H9 (cell line): ENCODE data around the gene AP1S3. TPM values are rescaled to one million over a fixed set of nuclear protein-coding genes. Genes with fewer than 3 reads are reported as not detected.

Experiments
- DNase-seq: peaks from one replicate; pipeline ENCODE4 v3.0.0-alpha.2; 2017
- H2AFZ ChIP-seq: one replicate; pipeline ENCODE4 v1.6.1; 2013; ENCODE audit warnings: mild to moderate bottlenecking, low read length, control low read depth, moderate library complexity
- H2AK5ac ChIP-seq: 2 replicates; pipeline ENCODE4 v1.6.1; 2013; ENCODE audit warnings: low read length, control low read depth, mixed read lengths; ENCODE audit not compliant: insufficient read length
- H2BK120ac ChIP-seq: one replicate; pipeline ENCODE4 v1.6.1; 2013; ENCODE audit warnings: low read depth, mild to moderate bottlenecking, low read length, control low read depth, inconsistent platforms; ENCODE audit not compliant: poor library complexity, severe bottlenecking
- H2BK12ac ChIP-seq: 2 replicates; pipeline ENCODE4 v1.6.1; 2013; ENCODE audit warnings: low read length, control low read depth, mixed read lengths, low read depth; ENCODE audit not compliant: insufficient read length
- H2BK15ac ChIP-seq: 2 replicates; pipeline ENCODE4 v1.6.1; 2013; ENCODE audit warnings: low read depth, low read length, control low read depth
- H2BK20ac ChIP-seq: one replicate; pipeline ENCODE4 v1.6.1; 2013; ENCODE audit warnings: low read depth, mild to moderate bottlenecking, low read length, control low read depth, inconsistent platforms; ENCODE audit not compliant: poor library complexity, severe bottlenecking
- H2BK5ac ChIP-seq: 2 replicates; pipeline ENCODE4 v1.6.1; 2013; ENCODE audit warnings: low read length, control low read depth, mixed read lengths; ENCODE audit not compliant: insufficient read length
- H3K14ac ChIP-seq: 2 replicates; pipeline ENCODE4 v1.6.1; 2013; ENCODE audit warnings: low read length, control low read depth; ENCODE audit not compliant: insufficient read depth
- H3K18ac ChIP-seq: 2 replicates; pipeline ENCODE4 v1.6.1; 2013; ENCODE audit warnings: low read depth, mild to moderate bottlenecking, mixed read lengths, low read length, control low read depth; ENCODE audit not compliant: insufficient read length
- H3K23ac ChIP-seq: 2 replicates; pipeline ENCODE4 v1.6.1; 2013; ENCODE audit warnings: low read length, control low read depth, mixed read lengths, low read depth; ENCODE audit not compliant: insufficient read length
- H3K23me2 ChIP-seq: 2 replicates; pipeline ENCODE4 v1.6.1; 2013; ENCODE audit warnings: low read depth, mild to moderate bottlenecking, mixed read lengths, low read length, control low read depth; ENCODE audit not compliant: insufficient read length, poor library complexity, severe bottlenecking
- H3K27ac ChIP-seq: 2 replicates; pipeline ENCODE4 v1.5.1; 2013; ENCODE audit warnings: low read length, control low read depth, mixed read lengths, low read depth; ENCODE audit not compliant: insufficient read length
- H3K27me3 ChIP-seq: 2 replicates; pipeline ENCODE4 v1.6.1; 2013; ENCODE audit warnings: low read length, control low read depth, inconsistent platforms; ENCODE audit not compliant: insufficient read depth
- H3K4ac ChIP-seq: 2 replicates; pipeline ENCODE4 v1.6.1; 2013; ENCODE audit warnings: low read depth, mild to moderate bottlenecking, control low read depth, inconsistent platforms, low read length, moderate library complexity
- H3K4me1 ChIP-seq: 2 replicates; pipeline ENCODE4 v1.6.1; 2013; ENCODE audit warnings: low read length, control low read depth, inconsistent platforms; ENCODE audit not compliant: insufficient read depth
- H3K4me2 ChIP-seq: 2 replicates; pipeline ENCODE4 v1.6.1; 2013; ENCODE audit warnings: low read length, control low read depth, mixed read lengths; ENCODE audit not compliant: insufficient read length, insufficient read depth
- H3K56ac ChIP-seq: 2 replicates; pipeline ENCODE4 v1.6.1; 2013; ENCODE audit warnings: low read depth, mild to moderate bottlenecking, mixed read lengths, low read length, control low read depth; ENCODE audit not compliant: insufficient read length
- H3K79me1 ChIP-seq: 2 replicates; pipeline ENCODE4 v1.6.1; 2013; ENCODE audit warnings: low read depth, mild to moderate bottlenecking, moderate library complexity, low read length, control low read depth, inconsistent platforms; ENCODE audit not compliant: insufficient read depth, poor library complexity, severe bottlenecking
- H3K79me2 ChIP-seq: 2 replicates; pipeline ENCODE4 v1.6.1; 2013; ENCODE audit warnings: low read length, control low read depth, inconsistent platforms; ENCODE audit not compliant: insufficient read depth
- H3K9ac ChIP-seq: 2 replicates; pipeline ENCODE4 v1.6.1; 2013; ENCODE audit warnings: low read length, control low read depth, mixed read lengths; ENCODE audit not compliant: insufficient read length; ENCODE audit errors: extremely low read depth
- H3K9me3 ChIP-seq: one replicate; pipeline ENCODE4 v1.6.1; 2013; ENCODE audit warnings: low read depth, low read length, inconsistent platforms; ENCODE audit not compliant: control insufficient read depth
- H3T11ph ChIP-seq: one replicate; pipeline ENCODE4 v1.6.1; 2013; ENCODE audit warnings: mild to moderate bottlenecking, low read length, control low read depth, inconsistent platforms
- H4K20me1 ChIP-seq: one replicate; pipeline ENCODE4 v1.6.1; 2013; ENCODE audit not compliant: control insufficient read depth, insufficient read length, insufficient read depth
- H4K5ac ChIP-seq: 2 replicates; pipeline ENCODE4 v1.6.1; 2013; ENCODE audit warnings: low read depth, mild to moderate bottlenecking, mixed read lengths, low read length, control low read depth; ENCODE audit not compliant: insufficient read length
- H4K8ac ChIP-seq: replicated peaks from 2 replicates; pipeline ENCODE4 v1.6.1; 2013; ENCODE audit warnings: low read length, control low read depth, mixed read lengths, low read depth; ENCODE audit not compliant: insufficient read length
- H4K91ac ChIP-seq: 2 replicates; pipeline ENCODE4 v1.6.1; 2013; ENCODE audit warnings: low read depth, mild to moderate bottlenecking, moderate library complexity, mixed read lengths, low read length, control low read depth; ENCODE audit not compliant: insufficient read length
- H3K27ac Mint-ChIP-seq, 3 experiments: 2 replicates in 2 of 3; 3 replicates in 1 of 3; pipeline ENCODE4 v1.8.0; 2020 to 2021; ENCODE audit warnings: mixed read lengths in 3 of 3, mild to moderate bottlenecking in 1 of 3, moderate library complexity in 1 of 3
- H3K27me3 Mint-ChIP-seq: 2 replicates; pipeline ENCODE4 v1.8.0; 2021; ENCODE audit warnings: low read depth, mild to moderate bottlenecking, moderate library complexity, mixed read lengths
- H3K36me3 Mint-ChIP-seq, 3 experiments: 2 replicates in 2 of 3; 3 replicates in 1 of 3; pipeline ENCODE4 v1.8.0; 2020 to 2021; ENCODE audit warnings: low read depth in 3 of 3, mixed read lengths in 3 of 3; ENCODE audit not compliant: insufficient read depth in 1 of 3
- H3K4me1 Mint-ChIP-seq, 2 experiments: 2 replicates each; pipeline ENCODE4 v1.8.0; 2020; ENCODE audit warnings: mixed read lengths in 2 of 2
- H3K4me3 Mint-ChIP-seq, 2 experiments: 2 replicates in 1 of 2; 3 replicates in 1 of 2; pipeline ENCODE4 v1.8.0; 2020 to 2021; ENCODE audit warnings: mild to moderate bottlenecking in 2 of 2, mixed read lengths in 2 of 2, moderate library complexity in 1 of 2
- H3K9me3 Mint-ChIP-seq, 2 experiments: 2 replicates in 1 of 2; 3 replicates in 1 of 2; pipeline ENCODE4 v1.8.0; 2020; ENCODE audit warnings: mild to moderate bottlenecking in 2 of 2, mixed read lengths in 2 of 2, moderate library complexity in 1 of 2
- WGBS: extraction: QIAGEN DNeasy Blood & Tissue Kit; methylation state at CpG from one replicate; pipeline ENCODE4 v1.1.7; 2013; ENCODE audit warnings: missing lambda C conversion rate, low lambda C conversion rate, mixed read lengths; ENCODE audit not compliant: insufficient read length; ENCODE audit errors: extremely low coverage; 5-methylcytosine and 5-hydroxymethylcytosine counted together
- total RNA-seq: library from RNA; stranded (reverse); gene quantifications from 2 replicates; pipeline ENCODE4 v1.2.1, GENCODE V29; 2021
- TF ChIP-seq, protein P1 (sequence below): fragments of 200-600 bp; sonication (generic); conservative IDR thresholded peaks from 3 replicates; pipeline ENCODE4 v1.8.0; 2021; ENCODE audit warnings: antibody characterized with exemption, mild to moderate bottlenecking

AP1S3 gene
- total RNA-seq, 1 experiment from 2014 or later, result 8.7 TPM

DNA sequence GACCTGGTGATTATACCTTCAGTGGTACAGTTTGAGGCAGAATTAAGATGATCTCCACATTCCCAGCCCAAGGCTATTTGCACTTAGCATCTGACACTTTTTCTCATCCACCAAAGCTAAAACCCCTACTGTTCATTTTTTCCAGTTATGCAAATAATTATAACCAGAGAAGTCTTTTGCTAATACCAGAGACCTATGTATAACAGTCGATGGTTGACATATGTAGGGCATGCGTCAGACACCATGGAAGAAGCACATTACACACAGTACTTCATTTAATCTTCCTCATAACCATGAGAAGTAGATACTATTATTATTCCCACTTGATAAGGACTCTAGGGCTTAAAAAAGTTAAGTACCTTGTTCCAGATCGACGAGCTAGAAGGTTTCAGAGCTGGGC lies 36.5 kb downstream of the AP1S3 start:
- Histone ChIP-seq H3K79me2 (no peaks in the 10 kb centered on the region), H3K4me2 (no peak overlapping the region), H3T11ph (no peak overlapping the region), H4K5ac (no peak overlapping the region), H4K20me1 (no peaks in the 10 kb centered on the region), H4K91ac (no peak overlapping the region), H3K4me1 (peaks cover under 1% of the 10 kb centered on the region; the same call in 1 of the 2 replicates), H2AFZ (no peak overlapping the region), H3K27me3 (no peaks in the 10 kb centered on the region), H3K23ac (no peak overlapping the region), H3K4ac (no peak overlapping the region), H3K79me1 (peaks cover 3% of the 10 kb centered on the region), H2BK5ac (no peak overlapping the region), H2AK5ac (no peak overlapping the region), H3K23me2 (no peaks in the 10 kb centered on the region), H2BK12ac (no peak overlapping the region), H3K27ac (no peak overlapping the region), H2BK15ac (no peak overlapping the region), H3K9ac (no peak overlapping the region), H4K8ac (no peak overlapping the region), H3K14ac (no peak overlapping the region), H2BK120ac (no peak overlapping the region), H3K18ac (no peak overlapping the region), H3K56ac (no peak overlapping the region), H2BK20ac (no peak overlapping the region), H3K9me3 (no peaks in the 10 kb centered on the region)
- no peak for DNase-seq
- TF ChIP-seq, protein P1, sequence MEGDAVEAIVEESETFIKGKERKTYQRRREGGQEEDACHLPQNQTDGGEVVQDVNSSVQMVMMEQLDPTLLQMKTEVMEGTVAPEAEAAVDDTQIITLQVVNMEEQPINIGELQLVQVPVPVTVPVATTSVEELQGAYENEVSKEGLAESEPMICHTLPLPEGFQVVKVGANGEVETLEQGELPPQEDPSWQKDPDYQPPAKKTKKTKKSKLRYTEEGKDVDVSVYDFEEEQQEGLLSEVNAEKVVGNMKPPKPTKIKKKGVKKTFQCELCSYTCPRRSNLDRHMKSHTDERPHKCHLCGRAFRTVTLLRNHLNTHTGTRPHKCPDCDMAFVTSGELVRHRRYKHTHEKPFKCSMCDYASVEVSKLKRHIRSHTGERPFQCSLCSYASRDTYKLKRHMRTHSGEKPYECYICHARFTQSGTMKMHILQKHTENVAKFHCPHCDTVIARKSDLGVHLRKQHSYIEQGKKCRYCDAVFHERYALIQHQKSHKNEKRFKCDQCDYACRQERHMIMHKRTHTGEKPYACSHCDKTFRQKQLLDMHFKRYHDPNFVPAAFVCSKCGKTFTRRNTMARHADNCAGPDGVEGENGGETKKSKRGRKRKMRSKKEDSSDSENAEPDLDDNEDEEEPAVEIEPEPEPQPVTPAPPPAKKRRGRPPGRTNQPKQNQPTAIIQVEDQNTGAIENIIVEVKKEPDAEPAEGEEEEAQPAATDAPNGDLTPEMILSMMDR, result no peak
- Mint-ChIP-seq H3K27ac (no peak overlapping the region), H3K27me3 (no peaks in the 10 kb centered on the region), H3K36me3 (no peaks in the 10 kb centered on the region; a peak in 1 of 7 replicates), H3K4me1 (no peaks in the 10 kb centered on the region), H3K4me3 (no peak overlapping the region), H3K9me3 (no peaks in the 10 kb centered on the region)
- WGBS, result no CpG with 5 or more reads among the region's 4 CpGs
